NT2/D1 (cell line): ENCODE data around the gene CACNG4.

Experiments used
- DNase-seq: peaks from one replicate; pipeline ENCODE4 v3.0.0-alpha.2; 2011; ENCODE audit warnings: low read depth, low spot score
- H3K27me3 ChIP-seq: 2 replicates; pipeline ENCODE4 v1.6.0; 2011; ENCODE audit warnings: mild to moderate bottlenecking; ENCODE audit not compliant: insufficient read length, insufficient read depth
- H3K36me3 ChIP-seq: 2 replicates; pipeline ENCODE4 v1.6.1; 2011; ENCODE audit warnings: mild to moderate bottlenecking, low read length, mixed read lengths; ENCODE audit not compliant: insufficient read depth, insufficient read length
- H3K4me1 ChIP-seq: 2 replicates; pipeline ENCODE4 v1.5.1; 2011; ENCODE audit not compliant: insufficient read depth, insufficient read length
- H3K4me3 ChIP-seq: 2 replicates; pipeline ENCODE4 v1.5.1; 2011; ENCODE audit warnings: low read depth; ENCODE audit not compliant: insufficient read length
- H3K9ac ChIP-seq: 2 replicates; pipeline ENCODE4 v1.6.0; 2011; ENCODE audit warnings: low read depth; ENCODE audit not compliant: insufficient read length
- H3K9me3 ChIP-seq: 2 replicates; pipeline ENCODE4 v1.5.1; 2011; ENCODE audit warnings: mild to moderate bottlenecking, low read length; ENCODE audit not compliant: insufficient read depth
- SUZ12 ChIP-seq: IDR thresholded peaks from 2 replicates; pipeline ENCODE4 v1.6.1; 2011; ENCODE audit not compliant: insufficient read length, insufficient read depth; ENCODE audit errors: extremely low read depth
- YY1 ChIP-seq: IDR thresholded peaks from 2 replicates; pipeline ENCODE4 v1.6.1; 2011; ENCODE audit not compliant: insufficient read length, insufficient read depth
- ZNF274 ChIP-seq: IDR thresholded peaks from 2 replicates; pipeline ENCODE4 v1.6.1; 2011; ENCODE audit warnings: mild to moderate bottlenecking, low read depth, low read length

Gene CACNG4

DNA sequence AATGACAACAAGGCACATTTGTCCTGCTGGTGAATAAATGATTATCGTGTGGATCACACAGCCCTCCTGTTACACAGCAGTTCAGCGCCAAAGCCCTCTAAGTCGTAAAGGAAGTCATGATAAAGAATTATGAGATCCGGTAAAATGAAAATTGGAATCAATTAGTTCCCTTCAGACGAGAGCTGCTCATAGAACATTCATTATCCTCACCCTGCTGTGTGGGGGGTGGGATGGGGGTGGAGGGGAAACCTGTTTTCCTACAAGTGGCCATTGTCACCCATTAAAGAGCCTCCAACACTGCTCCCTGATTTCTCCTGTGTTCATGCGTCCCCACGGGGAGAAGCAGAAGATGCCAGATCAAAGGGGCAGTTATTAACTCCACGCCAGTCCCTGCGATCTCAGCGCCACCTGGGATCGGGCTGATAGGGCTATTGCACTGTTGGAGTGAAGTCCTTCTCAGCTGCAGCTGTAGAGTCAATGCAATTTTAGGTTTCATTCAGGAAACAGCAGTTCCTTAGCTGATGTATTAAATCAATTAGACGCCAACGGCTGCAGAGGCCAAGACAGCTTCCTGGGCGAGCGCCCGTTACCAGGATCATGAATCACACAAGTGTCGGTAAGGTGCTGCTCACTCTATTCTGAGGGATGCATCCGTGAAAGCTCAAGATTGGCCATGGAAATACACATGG lies 19.2 kb upstream of the CACNG4 start:
- Histone ChIP-seq H3K36me3 (no peaks in the 10 kb centered on the region), H3K9me3 (peaks cover 19% of the 10 kb centered on the region; the same call in 1 of the 2 replicates), H3K4me3 (no peak overlapping the region), H3K9ac (no peak overlapping the region), H3K27me3 (no peaks in the 10 kb centered on the region), H3K4me1 (peaks cover 12% of the 10 kb centered on the region)
- TF ChIP-seq ZNF274, result no peak
- no peak for TF ChIP-seq SUZ12
- TF ChIP-seq YY1, result no peak
- DNase-seq, result no peak

DNA sequence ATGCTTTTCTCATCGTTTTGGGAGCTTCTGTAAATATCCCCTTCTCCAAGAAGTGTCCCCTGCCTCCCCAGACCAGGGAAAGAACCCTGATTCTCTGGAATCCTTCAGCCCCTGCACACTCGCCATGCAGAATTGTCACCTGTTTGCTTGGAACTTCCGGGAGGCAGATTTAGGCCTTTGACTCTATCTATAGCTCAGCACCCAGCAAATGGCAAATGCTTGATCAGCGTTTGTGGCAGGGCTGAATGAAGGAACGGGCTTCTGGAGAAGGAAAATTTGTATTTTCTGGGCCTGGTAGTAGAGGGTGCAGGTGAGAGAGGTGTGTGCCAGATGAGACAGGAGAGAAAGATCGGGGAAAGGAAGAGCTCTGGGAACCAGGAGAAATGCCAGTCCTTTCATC lies 18.3 kb upstream of the CACNG4 start:
- H3K4me1 ChIP-seq, result peaks cover 20% of the 10 kb centered on the region
- TF ChIP-seq YY1 (no peak), ZNF274 (no peak), SUZ12 (no peak)
- H3K9ac ChIP-seq, result no peak overlapping the region
- H3K27me3 ChIP-seq, result no peaks in the 10 kb centered on the region
- peaks cover 28% of the 10 kb centered on the region; the same call in 1 of the 2 replicates for H3K9me3 ChIP-seq
- no peak for DNase-seq
- H3K4me3 ChIP-seq, result no peak overlapping the region
- H3K36me3 ChIP-seq, result no peaks in the 10 kb centered on the region

DNA sequence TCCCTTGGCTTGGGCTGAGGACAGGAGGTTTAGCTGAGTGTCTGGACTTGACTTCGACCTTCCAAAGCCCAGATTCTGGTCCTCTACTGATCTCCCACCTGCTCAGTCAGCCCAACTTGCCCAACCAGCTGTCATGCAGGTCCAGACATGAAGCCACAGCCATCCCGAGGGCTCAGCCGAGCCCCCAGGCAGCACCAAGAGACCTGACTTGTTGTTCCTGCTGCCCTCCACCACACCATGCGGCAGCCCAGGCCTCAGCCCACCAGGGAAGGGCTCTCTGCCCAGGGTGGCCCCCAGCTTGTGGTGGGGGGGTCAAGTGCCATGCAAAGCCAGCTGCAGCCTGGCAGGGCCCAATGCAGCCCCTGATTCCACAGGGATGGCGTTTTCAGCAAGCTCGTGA lies 17.2 kb upstream of the CACNG4 start:
- H3K4me3 ChIP-seq, result no peak overlapping the region
- peaks cover 29% of the 10 kb centered on the region; the same call in 1 of the 2 replicates for H3K9me3 ChIP-seq
- no peak overlapping the region for H3K9ac ChIP-seq
- DNase-seq, result no peak
- peaks cover 23% of the 10 kb centered on the region for H3K4me1 ChIP-seq
- H3K36me3 ChIP-seq, result no peaks in the 10 kb centered on the region
- no peaks in the 10 kb centered on the region for H3K27me3 ChIP-seq
- TF ChIP-seq SUZ12, result no peak
- no peak for TF ChIP-seq YY1
- no peak for TF ChIP-seq ZNF274

DNA sequence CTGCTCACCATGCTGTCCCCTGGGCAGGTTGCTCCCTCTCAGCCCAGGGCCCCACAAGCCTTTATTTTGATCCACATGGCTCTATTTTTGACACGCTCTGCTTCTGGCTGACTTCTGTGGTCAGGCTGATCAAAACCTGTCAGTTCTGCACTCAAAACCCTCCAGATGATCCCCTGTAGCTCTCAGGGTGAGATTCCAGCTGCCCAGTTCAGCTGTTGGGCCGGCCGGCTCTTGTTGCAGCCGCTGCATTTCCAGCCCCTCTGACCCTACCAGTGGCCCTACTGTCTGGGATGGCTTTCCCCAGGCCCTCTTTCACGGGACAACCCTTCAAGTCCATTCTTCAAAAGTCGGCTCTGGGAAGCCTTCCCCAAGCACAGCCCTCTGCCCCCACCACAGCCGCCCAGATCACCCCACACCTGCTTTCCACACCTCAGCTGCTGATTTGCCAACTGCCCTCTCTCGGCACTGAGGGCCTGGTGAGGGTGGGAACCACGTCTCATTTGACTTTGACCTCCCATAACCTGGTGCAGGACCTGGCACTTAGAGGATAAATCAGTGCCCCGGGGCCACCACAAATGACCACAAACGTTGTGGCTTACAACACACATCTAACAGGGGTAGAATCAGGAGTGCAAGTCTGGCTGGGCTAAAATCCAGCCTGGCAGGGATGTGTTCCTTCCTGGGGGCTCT lies 16.3 kb upstream of the CACNG4 start:
- Histone ChIP-seq H3K4me1 (peaks cover 29% of the 10 kb centered on the region), H3K27me3 (no peaks in the 10 kb centered on the region), H3K9ac (no peak overlapping the region), H3K9me3 (peaks cover 29% of the 10 kb centered on the region; the same call in 1 of the 2 replicates), H3K36me3 (no peaks in the 10 kb centered on the region), H3K4me3 (no peak overlapping the region)
- TF ChIP-seq SUZ12 (no peak), YY1 (no peak), ZNF274 (no peak)
- DNase-seq, result no peak

GRCh38 chr17:66949501-66949900 lies 15.0 kb upstream of the CACNG4 start:
- DNase-seq, result no peak
- no peak for TF ChIP-seq ZNF274
- no peak for TF ChIP-seq YY1
- no peak for TF ChIP-seq SUZ12
- H3K4me1 ChIP-seq, result peaks cover 36% of the 10 kb centered on the region

DNA sequence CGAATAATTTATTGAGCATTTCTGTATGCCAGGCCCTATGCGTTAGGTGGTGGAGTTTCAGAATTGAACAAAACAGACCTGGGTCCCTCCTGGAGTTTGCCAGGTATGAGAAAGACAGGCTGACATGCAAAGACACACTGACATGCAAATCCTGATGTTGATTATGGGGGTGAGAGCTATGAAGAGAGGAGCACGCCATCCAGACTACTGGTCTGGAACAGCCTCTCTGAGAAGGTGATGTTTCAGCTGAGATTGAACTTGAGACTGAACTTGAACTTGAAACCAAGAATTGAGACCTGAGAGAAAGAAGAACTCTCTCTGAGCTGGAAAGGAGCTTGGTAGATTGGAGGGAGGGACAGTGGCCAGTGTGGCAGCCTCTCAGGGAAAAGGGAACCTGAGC lies 14.2 kb upstream of the CACNG4 start:
- no peak overlapping the region for H3K4me3 ChIP-seq
- H3K27me3 ChIP-seq, result no peaks in the 10 kb centered on the region
- TF ChIP-seq SUZ12 (no peak), ZNF274 (no peak), YY1 (no peak)
- H3K9ac ChIP-seq, result no peak overlapping the region
- peaks cover 29% of the 10 kb centered on the region; the same call in 1 of the 2 replicates for H3K9me3 ChIP-seq
- H3K36me3 ChIP-seq, result no peaks in the 10 kb centered on the region
- peaks cover 37% of the 10 kb centered on the region for H3K4me1 ChIP-seq
- no peak for DNase-seq

More at GRCh38 chr17:66949501-66949900, 15.0 kb upstream of the CACNG4 start:
- Histone ChIP-seq H3K4me3 (no peak overlapping the region), H3K9ac (no peak overlapping the region), H3K9me3 (peaks cover 29% of the 10 kb centered on the region; the same call in 1 of the 2 replicates), H3K27me3 (no peaks in the 10 kb centered on the region), H3K36me3 (no peaks in the 10 kb centered on the region)
